Thymus (tissue), 11 donors: ENCODE measurements around the gene CA12. TPM values are rescaled to one million over a fixed set of nuclear protein-coding genes. Genes with fewer than 3 reads are reported as not detected.
"Not testable (repeated sequence)": the region's sequence is repeated elsewhere in the genome, so short reads cannot be mapped to it uniquely, and the experiment has no call there.

Experiments used
- DNase-seq, 9 donors: peaks; one replicate each; pipeline ENCODE4 v3.0.0-alpha.2; 2013; ENCODE audit warnings: low spot score in 9 of 9, low read depth in 6 of 9, missing footprints in 1 of 9
- H3K27ac ChIP-seq, 2 donors: one replicate each; pipeline ENCODE4 v1.5.1; 2013; ENCODE audit warnings: control low read depth in 1 of 2, low read depth in 1 of 2, low read length in 1 of 2, mild to moderate bottlenecking in 1 of 2, moderate library complexity in 1 of 2
- H3K27me3 ChIP-seq, 2 donors: one replicate each; pipeline ENCODE4 v1.5.1; 2013; ENCODE audit warnings: low read length in 1 of 2; ENCODE audit not compliant: control insufficient read depth in 2 of 2, insufficient read depth in 1 of 2
- H3K36me3 ChIP-seq, 2 donors: one replicate each; pipeline ENCODE4 v1.5.1; 2013; ENCODE audit warnings: low read length in 1 of 2, mild to moderate bottlenecking in 1 of 2, moderate library complexity in 1 of 2; ENCODE audit not compliant: control insufficient read depth in 2 of 2, insufficient read depth in 2 of 2
- H3K4me1 ChIP-seq, 2 donors: one replicate each; pipeline ENCODE4 v1.5.1; 2013; ENCODE audit warnings: low read length in 2 of 2; ENCODE audit not compliant: control insufficient read depth in 2 of 2, insufficient read depth in 2 of 2
- H3K4me3 ChIP-seq, 2 donors: one replicate each; pipeline ENCODE4 v1.5.1; 2013; ENCODE audit warnings: low read length in 2 of 2, control low read depth in 1 of 2, mild to moderate bottlenecking in 1 of 2
- H3K9me3 ChIP-seq, 2 donors: one replicate each; pipeline ENCODE4 v1.5.1; 2013; ENCODE audit warnings: low read length in 1 of 2, mild to moderate bottlenecking in 1 of 2; ENCODE audit not compliant: control insufficient read depth in 2 of 2, insufficient read depth in 1 of 2
- WGBS: extraction: QIAGEN DNeasy Blood & Tissue Kit; methylation state at CpG from one replicate; pipeline ENCODE4 v1.1.7; 2013; 5-methylcytosine and 5-hydroxymethylcytosine counted together
- polyA plus RNA-seq: library from polyadenylated mRNA; stranded (reverse); fragments of 200-250 nt; gene quantifications from one replicate; pipeline ENCODE4 v1.2.3, GENCODE V29; 2013
- total RNA-seq: library from RNA; stranded (reverse); fragments of 120-200 nt; gene quantifications from one replicate; pipeline ENCODE4 v1.2.4, GENCODE V29; 2013
- donor health status: healthy.

The CA12 gene
- total and polyA plus RNA-seq, 2 donors, result 0.09 to 0.16 TPM

- H3K27ac ChIP-seq, result no peak overlapping the region
Measured at GRCh38 chr15:63348392-63348791, 33.3 kb downstream of the CA12 start.

GRCh38 chr15:63347074-63347857 is 34.4 kb downstream of the CA12 start:
- H3K4me1 ChIP-seq, result peaks cover 0 to 3% of the 10 kb centered on the region in 2 donors
- no peak overlapping the region for H3K27ac ChIP-seq
- no peaks in the 10 kb centered on the region for H3K9me3 ChIP-seq
- DNase-seq, result no peak
- H3K4me3 ChIP-seq, result no peak overlapping the region
- H3K36me3 ChIP-seq, result no peaks in the 10 kb centered on the region
- 93% methylated on average over 6 of the region's 6 CpGs for WGBS
- H3K27me3 ChIP-seq, result no peaks in the 10 kb centered on the region

More at GRCh38 chr15:63348392-63348791, 33.3 kb downstream of the CA12 start:
- DNase-seq, result no peak
- Histone ChIP-seq H3K27me3 (no peaks in the 10 kb centered on the region), H3K4me3 (no peak overlapping the region), H3K36me3 (no peaks in the 10 kb centered on the region), H3K9me3 (no peaks in the 10 kb centered on the region), H3K4me1 (peaks cover 0 to 3% of the 10 kb centered on the region in 2 donors)
- WGBS, result 91% methylated on average over 7 of the region's 7 CpGs

- Histone ChIP-seq H3K36me3 (no peaks in the 10 kb centered on the region), H3K27ac (no peak overlapping the region), H3K4me3 (no peak overlapping the region), H3K4me1 (no peaks in the 10 kb centered on the region), H3K9me3 (no peaks in the 10 kb centered on the region), H3K27me3 (no peaks in the 10 kb centered on the region)
- no peak for DNase-seq
- WGBS, result 96% methylated on average over 14 of the region's 14 CpGs
Measured at GRCh38 chr15:63345391-63345752, 36.3 kb downstream of the CA12 start.

GRCh38 chr15:63344731-63345390 is 36.8 kb downstream of the CA12 start:
- Histone ChIP-seq H3K4me3 (no peak overlapping the region), H3K4me1 (no peaks in the 10 kb centered on the region), H3K9me3 (no peaks in the 10 kb centered on the region), H3K27ac (no peak overlapping the region), H3K36me3 (no peaks in the 10 kb centered on the region), H3K27me3 (no peaks in the 10 kb centered on the region)
- WGBS, result 95% methylated on average over 5 of the region's 5 CpGs
- DNase-seq, result no peak

GRCh38 chr15:63342996-63343562 is 38.6 kb downstream of the CA12 start:
- H3K9me3 ChIP-seq, H3K27me3 ChIP-seq, DNase-seq, H3K4me1 ChIP-seq, H3K4me3 ChIP-seq, H3K36me3 ChIP-seq, H3K27ac ChIP-seq: not testable (repeated sequence)
- 96% methylated on average over 11 of the region's 11 CpGs for WGBS

GRCh38 chr15:63341898-63342297 is 39.7 kb downstream of the CA12 start:
- H3K9me3 ChIP-seq, result no peaks in the 10 kb centered on the region
- no peaks in the 10 kb centered on the region for H3K36me3 ChIP-seq
- no peaks in the 10 kb centered on the region for H3K27me3 ChIP-seq
- DNase-seq, result no peak
- no peak overlapping the region for H3K4me3 ChIP-seq
- 98% methylated on average over 4 of the region's 4 CpGs for WGBS
- no peaks in the 10 kb centered on the region for H3K4me1 ChIP-seq
- no peak overlapping the region for H3K27ac ChIP-seq

GRCh38 chr15:63340878-63341277 is 40.8 kb downstream of the CA12 start:
- H3K27me3 ChIP-seq, result no peaks in the 10 kb centered on the region
- H3K27ac ChIP-seq, result no peak overlapping the region
- no peaks in the 10 kb centered on the region for H3K4me1 ChIP-seq
- no peak overlapping the region for H3K4me3 ChIP-seq
- no peaks in the 10 kb centered on the region for H3K36me3 ChIP-seq
- DNase-seq, result no peak
- 96% methylated on average over 3 of the region's 3 CpGs for WGBS
- H3K9me3 ChIP-seq, result no peaks in the 10 kb centered on the region

GRCh38 chr15:63340353-63340752 is 41.3 kb downstream of the CA12 start:
- no peak for DNase-seq
- Histone ChIP-seq H3K4me1 (no peaks in the 10 kb centered on the region), H3K36me3 (no peaks in the 10 kb centered on the region), H3K27me3 (no peaks in the 10 kb centered on the region), H3K27ac (no peak overlapping the region), H3K4me3 (no peak overlapping the region), H3K9me3 (no peaks in the 10 kb centered on the region)
- WGBS, result 90% methylated on average over 8 of the region's 8 CpGs

GRCh38 chr15:63339836-63340235 is 41.8 kb downstream of the CA12 start:
- H3K27ac ChIP-seq, result no peak overlapping the region
- no peak for DNase-seq
- H3K9me3 ChIP-seq, result no peaks in the 10 kb centered on the region
- H3K4me1 ChIP-seq, result no peaks in the 10 kb centered on the region
- no peak overlapping the region for H3K4me3 ChIP-seq
- no peaks in the 10 kb centered on the region for H3K36me3 ChIP-seq
- 81% methylated on average over 1 of the region's 1 CpG for WGBS
- H3K27me3 ChIP-seq, result no peaks in the 10 kb centered on the region
